ENCODE data around the gene DAP3.
A peak's percentile ranks its signal among the peaks of the same experiment; 100 is the strongest.
"Not testable (repeated sequence)": the region's sequence is repeated elsewhere in the genome, so short reads cannot be mapped to it uniquely, and the experiment has no call there.

Gene DAP3

DNA sequence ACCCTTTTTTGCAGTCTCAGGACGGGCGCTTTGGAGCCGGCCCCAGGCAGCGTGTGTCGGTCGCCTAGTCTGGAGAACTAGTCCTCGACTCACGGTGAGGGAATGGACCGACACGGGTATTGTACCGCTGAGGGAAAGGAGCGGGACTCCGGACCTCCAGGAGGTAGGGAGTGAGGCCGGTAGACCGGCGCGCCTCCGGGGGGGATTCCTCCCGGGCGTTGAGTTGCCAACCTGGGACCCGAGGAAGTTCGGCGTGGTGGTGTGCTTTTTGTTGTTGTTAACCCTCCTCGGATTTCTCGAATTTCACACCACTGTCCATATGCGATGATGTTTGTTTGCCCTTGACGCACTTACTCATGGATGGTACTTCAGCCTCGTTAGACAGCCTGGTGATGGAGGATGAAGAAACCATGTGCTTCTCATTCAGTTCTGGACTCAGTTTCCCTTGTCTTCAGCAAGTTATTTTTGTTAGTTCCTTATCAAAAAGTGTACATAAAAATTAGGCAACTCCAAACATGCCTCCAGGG, at the start of gene DAP3:
Gene DAP3 (plus strand): TSS at position 11 of the 527 bp plus-strand sequence. CDS start 20,689 bp downstream, outside the sequence.
- peak within 1 kb of the TSS; percentile 92 for H3K4me3 ChIP-seq (ENCODE audit: low read depth, low read length)

- H3K4me3 ChIP-seq (ENCODE audit: low read depth, low read length): no peak overlapping the region
- TF ChIP-seq, protein P1, sequence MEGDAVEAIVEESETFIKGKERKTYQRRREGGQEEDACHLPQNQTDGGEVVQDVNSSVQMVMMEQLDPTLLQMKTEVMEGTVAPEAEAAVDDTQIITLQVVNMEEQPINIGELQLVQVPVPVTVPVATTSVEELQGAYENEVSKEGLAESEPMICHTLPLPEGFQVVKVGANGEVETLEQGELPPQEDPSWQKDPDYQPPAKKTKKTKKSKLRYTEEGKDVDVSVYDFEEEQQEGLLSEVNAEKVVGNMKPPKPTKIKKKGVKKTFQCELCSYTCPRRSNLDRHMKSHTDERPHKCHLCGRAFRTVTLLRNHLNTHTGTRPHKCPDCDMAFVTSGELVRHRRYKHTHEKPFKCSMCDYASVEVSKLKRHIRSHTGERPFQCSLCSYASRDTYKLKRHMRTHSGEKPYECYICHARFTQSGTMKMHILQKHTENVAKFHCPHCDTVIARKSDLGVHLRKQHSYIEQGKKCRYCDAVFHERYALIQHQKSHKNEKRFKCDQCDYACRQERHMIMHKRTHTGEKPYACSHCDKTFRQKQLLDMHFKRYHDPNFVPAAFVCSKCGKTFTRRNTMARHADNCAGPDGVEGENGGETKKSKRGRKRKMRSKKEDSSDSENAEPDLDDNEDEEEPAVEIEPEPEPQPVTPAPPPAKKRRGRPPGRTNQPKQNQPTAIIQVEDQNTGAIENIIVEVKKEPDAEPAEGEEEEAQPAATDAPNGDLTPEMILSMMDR (IDR thresholded peaks at IDR 0.05; ENCODE audit: low read depth, low read length): no peak
These were observed 48.5 kb upstream of the DAP3 start for GRCh38 chr1:155640367-155640766.

DNA sequence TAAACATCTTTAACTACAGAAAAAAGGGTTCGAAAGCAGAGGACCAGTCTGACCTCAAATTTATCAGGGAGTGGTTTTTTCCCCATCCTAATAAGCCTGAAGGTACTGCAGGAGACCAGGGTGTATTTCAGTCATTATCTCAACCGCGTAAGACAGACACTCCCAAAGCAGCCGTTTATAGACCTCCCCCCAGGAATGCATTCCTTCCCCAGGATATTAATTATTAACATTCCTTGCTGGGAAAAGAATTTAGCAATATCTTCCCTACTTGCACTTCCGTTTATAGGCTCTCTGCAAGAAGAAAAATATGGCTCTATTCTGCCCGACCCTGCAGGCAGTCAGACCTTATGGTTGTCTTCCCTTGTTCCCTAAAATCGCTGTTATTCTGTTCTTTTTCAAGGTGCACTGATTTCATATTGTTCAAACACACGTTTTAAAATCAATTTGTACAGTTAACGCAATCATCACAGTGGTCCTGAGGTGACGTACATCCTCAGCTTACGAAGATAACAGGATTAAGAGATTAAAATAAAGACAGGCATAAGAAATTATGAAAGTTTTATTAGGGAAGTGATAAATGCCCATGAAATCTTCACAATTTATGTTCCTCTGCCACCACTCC, 46.2 kb upstream of the DAP3 start:
- not testable (repeated sequence) for H3K4me3 ChIP-seq (ENCODE audit: low read depth, low read length)

- TF ChIP-seq, protein P1 (IDR thresholded peaks at IDR 0.05; ENCODE audit: low read depth, low read length): no peak
- no peak overlapping the region for H3K4me3 ChIP-seq (ENCODE audit: low read depth, low read length)
These were observed 45.7 kb upstream of the DAP3 start for GRCh38 chr1:155643230-155643629.

DNA sequence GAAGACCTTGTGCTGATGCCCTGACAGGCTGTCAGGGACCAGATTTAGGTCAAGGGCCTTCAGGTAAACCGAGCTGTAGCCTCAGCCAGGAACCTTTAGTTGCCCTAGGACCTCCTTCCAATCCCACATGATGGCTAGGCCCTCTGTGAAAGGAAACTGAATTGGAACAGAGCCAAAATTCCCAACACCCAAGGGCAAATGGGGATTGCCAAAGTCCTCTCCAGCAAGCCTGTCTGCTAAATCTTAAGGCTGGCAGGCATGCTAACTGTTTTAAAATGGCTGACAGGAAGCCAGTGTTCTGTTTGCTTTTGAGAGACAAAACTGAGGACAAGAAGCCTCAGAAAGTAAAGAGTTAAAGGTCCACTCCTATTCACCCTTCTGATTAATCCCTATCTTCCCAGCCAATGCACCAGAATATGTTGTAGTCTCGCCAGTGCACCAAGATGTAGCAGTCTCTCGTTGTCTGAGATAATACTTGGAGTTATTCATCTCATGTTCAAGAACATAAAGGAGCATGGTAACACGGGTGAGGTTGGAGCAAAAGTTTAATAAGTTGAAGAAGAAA, 43.8 kb upstream of the DAP3 start:
- no peak overlapping the region for H3K4me3 ChIP-seq (ENCODE audit: low read depth, low read length)
- TF ChIP-seq, protein P1 (IDR thresholded peaks at IDR 0.05; ENCODE audit: low read depth, low read length): no peak

DNA sequence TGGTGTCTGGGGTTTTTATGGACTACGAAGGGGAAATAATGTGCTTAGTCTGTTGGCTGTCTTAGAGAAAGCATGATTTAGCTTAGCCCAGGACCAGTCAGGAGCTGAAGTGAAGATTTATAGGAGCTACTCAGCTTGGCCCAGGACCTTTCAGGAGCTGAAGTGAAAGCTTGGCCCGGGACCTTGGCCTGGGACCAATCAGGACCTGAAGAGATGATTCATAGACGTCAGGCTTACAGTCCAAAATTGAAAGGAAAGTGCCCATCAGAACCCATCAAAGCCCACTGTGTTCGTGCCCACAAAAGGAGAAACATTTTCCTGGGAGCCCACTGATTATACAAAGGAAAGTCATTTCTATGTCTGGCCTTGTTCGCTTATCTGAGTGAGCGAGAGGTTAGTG, 43.2 kb upstream of the DAP3 start:
- H3K4me3 ChIP-seq (ENCODE audit: low read depth, low read length): no peak overlapping the region
- TF ChIP-seq, protein P1 (IDR thresholded peaks at IDR 0.05; ENCODE audit: low read depth, low read length): no peak

DNA sequence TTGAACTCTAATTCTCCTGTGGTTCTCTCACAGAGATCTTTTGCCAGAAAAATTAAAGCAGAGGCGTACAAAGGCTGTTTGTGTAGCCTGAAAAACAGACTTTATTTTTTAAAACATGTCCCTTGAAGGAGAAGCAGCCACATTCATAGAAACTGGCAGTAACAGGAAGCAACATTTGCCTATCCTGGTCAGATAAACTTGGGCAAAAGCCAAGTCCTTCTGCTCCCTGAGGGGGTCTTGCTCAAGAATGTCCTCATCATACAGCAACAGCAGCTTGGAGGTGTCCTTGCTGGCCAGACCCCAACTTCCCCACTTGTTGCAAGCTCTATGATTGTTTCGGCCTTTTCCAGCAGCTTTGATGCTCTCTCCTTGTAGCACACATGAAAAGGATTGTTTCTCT, 42.6 kb upstream of the DAP3 start:
- no peak overlapping the region for H3K4me3 ChIP-seq (ENCODE audit: low read depth, low read length)
- TF ChIP-seq, protein P1 (IDR thresholded peaks at IDR 0.05; ENCODE audit: low read depth, low read length): no peak

- TF ChIP-seq, protein P1 (IDR thresholded peaks at IDR 0.05; ENCODE audit: low read depth, low read length): peak; percentile 57; the same call in 1 of the 2 replicates
- H3K4me3 ChIP-seq (ENCODE audit: low read depth, low read length): peak overlapping the region; percentile 55
These were observed 40.4 kb upstream of the DAP3 start for GRCh38 chr1:155648207-155649147.
